Heart right ventricle (tissue), 16 donors: ENCODE data around the gene SLC9A5. TPM values are rescaled to one million over a fixed set of nuclear protein-coding genes. Genes with fewer than 3 reads are reported as not detected.
A peak's percentile ranks its signal among the peaks of the same experiment; 100 is the strongest.

Experiments used
- ATAC-seq, 8 donors: fragments of 200-7000 bp; cut with Tn5 transposase; one replicate each; pipeline ENCODE4 v1.9.1; 2020; ENCODE audit warnings: mild to moderate bottlenecking in 8 of 8, moderate library complexity in 8 of 8, moderate number of reproducible peaks in 1 of 8
- DNase-seq, 2 donors: peaks; one replicate each; pipeline ENCODE4 v3.0.0-alpha.2; 2020
- H3K27ac ChIP-seq, 10 donors: fragments of 200-600 bp; sonication (generic) in 2 of 10; one replicate each; pipeline versions ENCODE4 v1.5.0 to v1.8.0; 2020 to 2022; ENCODE audit warnings: mild to moderate bottlenecking in 3 of 10
- H3K27me3 ChIP-seq, 7 donors: fragments of 200-600 bp; one replicate each; pipeline ENCODE4 v1.8.0; 2021 to 2022; ENCODE audit warnings: mild to moderate bottlenecking in 2 of 7
- H3K36me3 ChIP-seq, 9 donors: fragments of 200-600 bp; sonication (generic) in 1 of 9; one replicate each; pipeline versions ENCODE4 v1.5.0 to v1.8.0; 2020 to 2022; ENCODE audit warnings: mild to moderate bottlenecking in 2 of 9
- H3K4me1 ChIP-seq, 9 donors: fragments of 200-600 bp; sonication (generic) in 1 of 9; one replicate each; pipeline versions ENCODE4 v1.5.0 to v1.8.0; 2020 to 2022; ENCODE audit warnings: mild to moderate bottlenecking in 4 of 9
- H3K4me3 ChIP-seq, 10 donors: fragments of 200-600 bp; sonication (generic) in 2 of 10; one replicate each; pipeline versions ENCODE4 v1.5.0 to v1.8.0; 2020 to 2022; ENCODE audit warnings: mild to moderate bottlenecking in 7 of 10, moderate library complexity in 2 of 10
- H3K9me3 ChIP-seq, 11 donors: fragments of 200-600 bp in 10 of 11; sonication (generic) in 2 of 11; one replicate each; pipeline versions ENCODE4 v1.5.0 to v1.8.0; 2013 to 2022; ENCODE audit warnings: mild to moderate bottlenecking in 2 of 11, control low read depth in 1 of 11, moderate library complexity in 1 of 11
- CTCF ChIP-seq, 9 donors: fragments of 200-600 bp; sonication (generic) in 2 of 9; IDR thresholded peaks; one replicate each; pipeline versions ENCODE4 v1.5.0 to v1.8.0; 2021 to 2022; ENCODE audit warnings: antibody characterized with exemption in 9 of 9, mild to moderate bottlenecking in 5 of 9, moderate library complexity in 1 of 9
- WGBS, 2 donors: extraction: QIAGEN DNeasy Blood & Tissue Kit; methylation state at CpG; one replicate each; pipeline ENCODE4 v1.1.7; 2013; ENCODE audit warnings: inconsistent platforms in 1 of 2; 5-methylcytosine and 5-hydroxymethylcytosine counted together
- intact Hi-C, 10 donors: fragments of 100-400 bp; cut with DNase I; formaldehyde crosslinking; loops; one replicate each; pipeline versions ENCODE4 v1.11.1 to v1.14.2; 2022
- polyA plus RNA-seq, 2 donors: library from polyadenylated mRNA; stranded (reverse); fragments of 200-250 nt; gene quantifications; one replicate each; pipeline ENCODE4 v1.2.3, GENCODE V29; 2013
- total RNA-seq, 10 donors: library from RNA; stranded (reverse); fragmentation: NEBNext Ultra II Directional in 3 of 10; extraction: Animal tissue kit (Norgen Biotek cat#: 25700) in 3 of 10; gene quantifications; one replicate each; pipeline versions ENCODE4 v1.2.1 to v1.2.4, GENCODE V29; 2021 to 2023
- donor health status: Arrhythmogenic right ventricular cardiomyopathy.
- donor health status: ischemic (EF 13 %, LVEDD 7.1; RV severe dilation, severe dysfunction).
- donor health status: healthy with polysubstance abuse.
- donor health status: DM: no; HTN: yes; CAD: no.
- donor health status: DM: no; HTN: no; CAD: no.
- donor health status: ischemic (EF 25% LVEDD 6.9; RV normal size, moderate dysfunction).
- donor health status: ischemic (EF 25% LVEDD 5.7; RV mildly dilated, moderate dysfunction).
- donor health status: healthy.
- donor health status: DM: yes; HTN: yes; CAD: no.
- donor health status: Ischemic cardiomyopathy.
- donor health status: ischemic (EF 35%, LVEDD 5.7; RV mildly dilated, moderate dysfunction).
- donor health status: nonischemic (EF 11% LVEDD 7.7; RV severe dilation, severe dysfunction).
- donor health status: DM: yes; HTN: yes; CAD: no.
- donor health status: PGD.
- donor health status: ischemic (EF 29% LVEDD 5.4; RV normal size, mild dysfunction).
- donor health status: nonischemic (EF 23%, LVEDD 6.1; RV moderate dilation, normal function).

The SLC9A5 gene
- total and polyA plus RNA-seq, 12 donors, result 0.26 to 2.4 (median 1.0) TPM

- 93 to 95% methylated on average over 11 of the region's 11 CpGs for WGBS, 2 donors
- no peaks in the 10 kb centered on the region for H3K9me3 ChIP-seq
- intact Hi-C loops, result no loop called here
- TF ChIP-seq CTCF (IDR thresholded peaks at IDR 0.05), result no peak
- no peak for DNase-seq
- H3K27me3 ChIP-seq, result no peaks in the 10 kb centered on the region
- no peak overlapping the region for H3K27ac ChIP-seq
- no peak for ATAC-seq
- H3K4me1 ChIP-seq, result peaks cover 0 to 7% (median 4%) of the 10 kb centered on the region in 9 donors
- H3K4me3 ChIP-seq, result no peak overlapping the region
- H3K36me3 ChIP-seq, result peaks cover 0 to 42% (median 0%) of the 10 kb centered on the region in 9 donors
Measured at GRCh38 chr16:67208154-67208896, 40.5 kb upstream of the SLC9A5 start.

GRCh38 chr16:67209565-67209964 is 39.2 kb upstream of the SLC9A5 start:
- Histone ChIP-seq H3K27ac (no peak overlapping the region), H3K36me3 (peaks cover 0 to 29% (median 0%) of the 10 kb centered on the region in 9 donors), H3K9me3 (no peaks in the 10 kb centered on the region), H3K4me1 (peaks cover 0 to 13% (median 10%) of the 10 kb centered on the region in 9 donors), H3K27me3 (no peaks in the 10 kb centered on the region), H3K4me3 (no peak overlapping the region)
- ATAC-seq (no peak), DNase-seq (no peak)
- intact Hi-C loops, result no loop called here
- TF ChIP-seq CTCF (IDR thresholded peaks at IDR 0.05), result no peak
- WGBS, 2 donors, result 87 to 91% methylated on average over 8 of the region's 8 CpGs

GRCh38 chr16:67210069-67210937 is 38.5 kb upstream of the SLC9A5 start:
- intact Hi-C loops, result no loop called here
- Histone ChIP-seq H3K27me3 (no peaks in the 10 kb centered on the region), H3K27ac (no peak overlapping the region), H3K4me1 (peaks cover 0 to 13% (median 10%) of the 10 kb centered on the region in 9 donors), H3K4me3 (no peak overlapping the region), H3K9me3 (no peaks in the 10 kb centered on the region), H3K36me3 (peaks cover 0 to 27% (median 0%) of the 10 kb centered on the region in 9 donors)
- 89 to 93% methylated on average over 23 to 25 of the region's 25 CpGs for WGBS, 2 donors
- no peak for DNase-seq
- peak in 1 of 8 donors; percentile 7 for ATAC-seq
- TF ChIP-seq CTCF (IDR thresholded peaks at IDR 0.05), result no peak

- no peaks in the 10 kb centered on the region for H3K9me3 ChIP-seq
- no peak for DNase-seq
- peaks cover 0 to 23% (median 0%) of the 10 kb centered on the region in 9 donors for H3K36me3 ChIP-seq
- intact Hi-C loops, result no loop called here
- H3K4me3 ChIP-seq, result no peak overlapping the region
- no peak for TF ChIP-seq CTCF (IDR thresholded peaks at IDR 0.05)
- WGBS, 2 donors, result 78 to 80% methylated on average over 7 of the region's 7 CpGs
- no peaks in the 10 kb centered on the region for H3K27me3 ChIP-seq
- no peak for ATAC-seq
- H3K4me1 ChIP-seq, result peaks cover 7 to 26% (median 21%) of the 10 kb centered on the region in 9 donors
- H3K27ac ChIP-seq, result no peak overlapping the region
Measured at GRCh38 chr16:67211674-67212073, 37.1 kb upstream of the SLC9A5 start.
